WERI-Rb-1 (cell line): Measurements from ENCODE around the gene FKBP15.
A peak's percentile ranks its signal among the peaks of the same experiment; 100 is the strongest.

Source experiments
- DNase-seq: peaks from one replicate; pipeline ENCODE4 v3.0.0-alpha.2; 2020
- H3K27ac ChIP-seq: fragments of 250-450 bp; sonication (Bioruptor Pico); 2 replicates; pipeline ENCODE4 v1.5.1; 2020; ENCODE audit warnings: mild to moderate bottlenecking, moderate library complexity
- H3K27me3 ChIP-seq: fragments of 250-450 bp; sonication (Bioruptor Pico); 2 replicates; pipeline ENCODE4 v1.5.1; 2021; ENCODE audit warnings: mild to moderate bottlenecking, low read depth, moderate library complexity; ENCODE audit not compliant: insufficient read depth, severe bottlenecking
- H3K36me3 ChIP-seq: fragments of 250-450 bp; sonication (Bioruptor Pico); 2 replicates; pipeline ENCODE4 v1.5.1; 2020; ENCODE audit warnings: mild to moderate bottlenecking, moderate library complexity
- H3K4me3 ChIP-seq: 2 replicates; pipeline ENCODE4 v1.5.1; 2011; ENCODE audit warnings: low read depth, mild to moderate bottlenecking, control low read depth, low read length
- H3K9me3 ChIP-seq: fragments of 250-450 bp; sonication (Bioruptor Pico); 2 replicates; pipeline ENCODE4 v1.5.1; 2021; ENCODE audit warnings: mild to moderate bottlenecking, moderate library complexity; ENCODE audit not compliant: severe bottlenecking
- CTCF ChIP-seq: IDR thresholded peaks from 2 replicates; pipeline ENCODE4 v1.5.1; 2011; ENCODE audit warnings: low read depth, mild to moderate bottlenecking, control low read depth, inconsistent platforms, low read length

The FKBP15 gene

GRCh38 chr9:113228130-113228665 is 7.1 kb upstream of the FKBP15 start:
- peaks cover 18% of the 10 kb centered on the region for H3K36me3 ChIP-seq
- H3K27ac ChIP-seq = no peak overlapping the region
- TF ChIP-seq CTCF = no peak
- H3K4me3 ChIP-seq = no peak overlapping the region
- DNase-seq = no peak
- no peaks in the 10 kb centered on the region for H3K9me3 ChIP-seq
- H3K27me3 ChIP-seq = no peaks in the 10 kb centered on the region

DNA sequence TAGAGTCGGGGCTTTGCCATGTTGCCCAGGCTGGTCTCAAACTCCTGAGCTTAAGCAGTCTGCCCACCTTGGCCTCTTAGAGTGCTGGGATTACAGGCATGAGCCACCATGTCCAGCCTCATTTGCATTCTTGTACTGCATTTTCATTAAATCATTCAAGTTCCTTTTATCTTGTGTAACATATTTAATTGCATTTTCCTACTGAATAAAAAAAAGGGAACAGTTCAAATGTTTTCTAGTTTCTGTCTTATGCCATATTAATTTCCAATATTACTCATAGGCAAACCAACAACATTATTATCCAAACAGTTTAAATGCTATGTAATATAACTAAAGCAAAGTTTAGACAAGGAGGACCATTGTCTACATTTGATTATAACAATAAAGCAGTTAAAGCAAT is 6.4 kb upstream of the FKBP15 start:
- no peak for TF ChIP-seq CTCF
- H3K36me3 ChIP-seq = peaks cover 18% of the 10 kb centered on the region
- H3K4me3 ChIP-seq = no peak overlapping the region
- DNase-seq = no peak
- H3K27ac ChIP-seq = no peak overlapping the region
- H3K27me3 ChIP-seq = no peaks in the 10 kb centered on the region
- no peaks in the 10 kb centered on the region for H3K9me3 ChIP-seq

GRCh38 chr9:113223963-113224362 is 2.9 kb upstream of the FKBP15 start:
- Histone ChIP-seq H3K36me3 (peaks cover 18% of the 10 kb centered on the region), H3K27ac (no peak overlapping the region), H3K27me3 (no peaks in the 10 kb centered on the region), H3K4me3 (no peak overlapping the region), H3K9me3 (no peaks in the 10 kb centered on the region)
- TF ChIP-seq CTCF = no peak
- no peak for DNase-seq

GRCh38 chr9:113222482-113222841 is 1.4 kb upstream of the FKBP15 start:
- no peak for DNase-seq
- no peak for TF ChIP-seq CTCF
- Histone ChIP-seq H3K27me3 (no peaks in the 10 kb centered on the region), H3K27ac (no peak overlapping the region), H3K4me3 (peak overlapping the region; percentile 77), H3K36me3 (peaks cover 15% of the 10 kb centered on the region), H3K9me3 (no peaks in the 10 kb centered on the region)

DNA sequence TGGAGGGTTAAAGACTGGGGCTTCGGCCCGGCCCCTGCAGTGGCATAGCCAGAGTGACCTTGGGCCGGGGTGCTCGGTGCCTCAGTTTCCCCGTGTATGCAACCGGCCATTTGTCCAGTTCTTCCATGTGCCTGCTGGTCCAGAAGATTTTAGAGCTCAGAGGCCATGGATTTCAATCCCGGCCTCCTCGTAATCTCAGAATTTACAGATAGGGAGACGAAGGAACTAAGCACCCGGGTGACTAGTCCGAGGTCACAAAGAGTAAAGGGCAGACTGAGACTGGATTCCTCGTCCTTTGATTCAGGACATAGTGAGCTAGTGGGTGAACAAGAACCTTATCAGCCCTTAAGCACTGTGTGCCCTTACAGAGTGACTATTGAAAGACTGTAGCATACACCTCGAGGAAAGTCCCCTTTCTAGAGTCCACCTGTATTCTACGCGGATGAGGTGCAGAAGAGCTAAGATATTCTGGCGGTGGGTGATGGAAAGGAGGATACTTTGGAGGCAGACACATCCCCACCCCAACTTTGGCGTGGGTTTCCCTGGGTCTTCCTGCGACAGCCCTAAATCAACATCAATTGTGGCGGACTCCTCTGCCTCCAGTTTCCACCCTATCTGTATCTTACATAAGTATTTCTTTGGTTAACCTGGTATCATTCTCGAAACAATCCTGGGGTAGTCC is 864 bp upstream of the FKBP15 start:
- DNase-seq = no peak
- Histone ChIP-seq H3K27me3 (no peaks in the 10 kb centered on the region), H3K4me3 (peak overlapping the region; percentile 77), H3K36me3 (peaks cover 10% of the 10 kb centered on the region), H3K9me3 (no peaks in the 10 kb centered on the region), H3K27ac (peak overlapping the region; percentile 70)
- no peak for TF ChIP-seq CTCF
